SK-N-SH (cell line): ENCODE measurements around the gene ALKBH6. TPM values are rescaled to one million over a fixed set of nuclear protein-coding genes. Genes with fewer than 3 reads are reported as not detected.
A peak's percentile ranks its signal among the peaks of the same experiment; 100 is the strongest.

Source experiments
- CTCF ChIA-PET: fragments of 300-600, 350-600 bp; formaldehyde crosslinking; extraction: SDS; loops from one replicate; lab custom pipeline; 2021; lab: Yijun Ruan, JAX
- POLR2A ChIA-PET: fragments of 350-600 bp; sonication (Branson Sonifier 250); formaldehyde crosslinking; extraction: SDS; loops from one replicate; lab custom pipeline; 2020; ENCODE audit warnings: antibody characterized with exemption, inconsistent platforms; lab: Yijun Ruan, JAX
- DNase-seq: peaks from one replicate; pipeline ENCODE4 v3.0.0; 2012
- H2AFZ ChIP-seq: fragments of 200-600 bp; sonication (generic); 2 replicates; pipeline ENCODE4 v1.8.1; 2016; ENCODE audit warnings: antibody characterized with exemption, mild to moderate bottlenecking, low read depth
- H3F3A ChIP-seq: fragments of 200-600 bp; sonication (generic); replicated peaks from 2 replicates; pipeline ENCODE3; 2016; ENCODE audit warnings: antibody characterized with exemption, mild to moderate bottlenecking; ENCODE audit not compliant: insufficient read depth
- H3K27ac ChIP-seq, 2 experiments: fragments of 200-500 bp in 1 of 2; fragments of 200-600 bp in 1 of 2; sonication (Bioruptor generic) in 1 of 2; sonication (generic), shearing (Covaris generic) in 1 of 2; 2 replicates each; pipeline versions ENCODE4 v1.5.1 to v1.6.1; 2014 to 2016; ENCODE audit warnings: low read depth in 2 of 2, inconsistent platforms in 1 of 2, low read length in 1 of 2, mild to moderate bottlenecking in 1 of 2, mixed read lengths in 1 of 2
- H3K27me3 ChIP-seq: fragments of 200-600 bp; sonication (generic), shearing (Covaris generic); 2 replicates; pipeline ENCODE4 v1.6.1; 2016; ENCODE audit warnings: mixed run types; ENCODE audit not compliant: insufficient read depth
- H3K36me3 ChIP-seq, 2 experiments: fragments of 200-500 bp in 1 of 2; fragments of 200-600 bp in 1 of 2; sonication (Bioruptor generic) in 1 of 2; sonication (generic) in 1 of 2; replicated peaks in 1 of 2; 2 replicates each; pipeline versions ENCODE3 to v1.5.1; 2014 to 2016; ENCODE audit warnings: low read length in 1 of 2, mild to moderate bottlenecking in 1 of 2; ENCODE audit not compliant: insufficient read depth in 2 of 2, control insufficient read depth in 1 of 2
- H3K4me1 ChIP-seq, 2 experiments: fragments of 200-500 bp in 1 of 2; fragments of 200-600 bp in 1 of 2; sonication (Bioruptor generic) in 1 of 2; sonication (generic), shearing (Covaris generic) in 1 of 2; 2 replicates each; pipeline versions ENCODE4 v1.5.1 to v1.6.1; 2014 to 2016; ENCODE audit warnings: low read depth in 1 of 2, low read length in 1 of 2, mixed run types in 1 of 2; ENCODE audit not compliant: insufficient read depth in 2 of 2, control insufficient read depth in 1 of 2
- H3K4me2 ChIP-seq: fragments of 200-600 bp; sonication (generic), shearing (Covaris generic); 2 replicates; pipeline ENCODE4 v1.6.1; 2017; ENCODE audit warnings: mixed run types
- H3K4me3 ChIP-seq, 2 experiments: fragments of 200-500 bp in 1 of 2; fragments of 200-600 bp in 1 of 2; sonication (Bioruptor generic) in 1 of 2; sonication (generic), shearing (Covaris generic) in 1 of 2; 2 replicates each; pipeline versions ENCODE4 v1.5.1 to v1.8.1; 2014 to 2016; ENCODE audit warnings: low read depth in 2 of 2, inconsistent platforms in 1 of 2, low read length in 1 of 2, mild to moderate bottlenecking in 1 of 2, mixed read lengths in 1 of 2, moderate library complexity in 1 of 2
- H3K79me2 ChIP-seq: fragments of 200-600 bp; sonication (generic); 2 replicates; pipeline ENCODE4 v1.8.1; 2017; ENCODE audit warnings: mild to moderate bottlenecking; ENCODE audit not compliant: insufficient read depth
- H3K9ac ChIP-seq: fragments of 200-600 bp; sonication (generic); 2 replicates; pipeline ENCODE4 v1.6.1; 2017; ENCODE audit warnings: mixed run types
- H3K9me2 ChIP-seq: fragments of 200-600 bp; sonication (generic); 2 replicates; pipeline ENCODE4 v1.6.1; 2017; ENCODE audit warnings: mixed run types
- H3K9me3 ChIP-seq: fragments of 200-600 bp; sonication (generic); 2 replicates; pipeline ENCODE4 v1.6.1; 2017; ENCODE audit warnings: mixed run types, mild to moderate bottlenecking, moderate library complexity
- H4K20me1 ChIP-seq: fragments of 200-600 bp; sonication (generic); 2 replicates; pipeline ENCODE4 v1.6.1; 2017; ENCODE audit warnings: mild to moderate bottlenecking, mixed run types; ENCODE audit not compliant: insufficient read depth
- CHD2 ChIP-seq: fragments of 150-350 bp; IDR thresholded peaks from 2 replicates; pipeline ENCODE4 v1.6.1; 2018; ENCODE audit warnings: low read length; ENCODE audit not compliant: partially characterized antibody
- FOSL2 ChIP-seq: IDR thresholded peaks from 2 replicates; pipeline ENCODE4 v1.4.0; 2012; ENCODE audit warnings: low read depth, mild to moderate bottlenecking, moderate library complexity, borderline replicate concordance
- FOXJ3 ChIP-seq: sonication (generic); formaldehyde crosslinking; IDR thresholded peaks from 2 replicates; pipeline ENCODE4 v1.5.1; 2020; ENCODE audit warnings: mild to moderate bottlenecking, missing genetic modification reagents
- GATA2 ChIP-seq: sonication (generic); formaldehyde crosslinking; IDR thresholded peaks from 2 replicates; pipeline ENCODE4 v1.5.0; 2020; ENCODE audit warnings: mild to moderate bottlenecking, missing genetic modification reagents
- JUND ChIP-seq: IDR thresholded peaks from 2 replicates; pipeline ENCODE4 v1.4.0; 2012
- MAX ChIP-seq: IDR thresholded peaks from 2 replicates; pipeline ENCODE4 v1.4.0; 2012; ENCODE audit warnings: low read depth
- MEF2A ChIP-seq: IDR thresholded peaks from 2 replicates; pipeline ENCODE4 v1.4.0; 2012; ENCODE audit warnings: low read depth, borderline replicate concordance
- MXI1 ChIP-seq: IDR thresholded peaks from 2 replicates; pipeline ENCODE4 v1.6.1; 2012; ENCODE audit warnings: mild to moderate bottlenecking, low read depth, low read length, improper control_type of control experiment
- NRF1 ChIP-seq: IDR thresholded peaks from 2 replicates; pipeline ENCODE4 v1.6.1; 2012; ENCODE audit warnings: low read depth, mild to moderate bottlenecking, low read length
- RFX5 ChIP-seq: IDR thresholded peaks from 2 replicates; pipeline ENCODE4 v1.6.1; 2012; ENCODE audit warnings: mild to moderate bottlenecking, improper control_type of control experiment, low read length
- RXRA ChIP-seq: IDR thresholded peaks from 2 replicates; pipeline ENCODE4 v1.4.0; 2012; ENCODE audit warnings: low read depth, mild to moderate bottlenecking, borderline replicate concordance
- SMC3 ChIP-seq: IDR thresholded peaks from 2 replicates; pipeline ENCODE4 v1.6.1; 2012; ENCODE audit warnings: low read depth, low read length, improper control_type of control experiment
- TAF1 ChIP-seq: IDR thresholded peaks from 2 replicates; pipeline ENCODE4 v1.6.1; 2012; ENCODE audit warnings: low read depth, mild to moderate bottlenecking, low read length, moderate library complexity, borderline replicate concordance
- TEAD4 ChIP-seq: IDR thresholded peaks from 2 replicates; pipeline ENCODE4 v1.4.0; 2012; ENCODE audit warnings: mild to moderate bottlenecking, borderline replicate concordance; ENCODE audit not compliant: insufficient read depth
- ZBTB33 ChIP-seq: IDR thresholded peaks from 2 replicates; pipeline ENCODE4 v1.4.0; 2012; ENCODE audit warnings: low read depth, borderline replicate concordance
- WGBS: methylation state at CpG from one replicate; pipeline ENCODE4 v1.1.6; 2017; ENCODE audit warnings: low lambda C conversion rate; 5-methylcytosine and 5-hydroxymethylcytosine counted together
- polyA plus RNA-seq, 3 experiments: library from polyadenylated mRNA; depleted of rRNA; stranded (reverse); fragments of >200 nt; gene quantifications; 2 replicates each; pipeline ENCODE4 v1.2.3, GENCODE V29; 2012
- TF ChIP-seq, protein P1 (sequence below): fragments of 200-600 bp; sonication (generic); IDR thresholded peaks from 2 replicates; pipeline ENCODE4 v1.6.1; 2017; ENCODE audit warnings: antibody characterized with exemption, mild to moderate bottlenecking, moderate library complexity
- TF ChIP-seq, protein P2 (sequence below): fragments of 150-350 bp; IDR thresholded peaks from 2 replicates; pipeline ENCODE4 v1.6.1; 2017; ENCODE audit warnings: antibody characterized with exemption, low read length, low read depth, borderline replicate concordance

Gene ALKBH6
- polyA plus RNA-seq, 1 of the 3 experiments (the other 2 are of a cell fraction): 29.9 TPM

- H3K4me1 ChIP-seq: peaks cover under 1 to 24% of the 10 kb centered on the region in 2 experiments; a peak in 2 of 4 replicates
- H3K27ac ChIP-seq: no peak overlapping the region
- peak overlapping the region; percentile 52; the same call in 1 of the 2 replicates for H3K4me2 ChIP-seq
- no peaks in the 10 kb centered on the region for H4K20me1 ChIP-seq
- no peaks in the 10 kb centered on the region for H3K9me2 ChIP-seq
- CTCF ChIA-PET: no interaction called here
- no peak overlapping the region for H3K9ac ChIP-seq
- no peak overlapping the region for H2AFZ ChIP-seq
- peaks cover 8% of the 10 kb centered on the region; the same call in 1 of the 2 replicates for H3K79me2 ChIP-seq
- TF ChIP-seq SMC3 (no peak), JUND (no peak), TEAD4 (no peak), RFX5 (no peak), MXI1 (no peak), GATA2 (no peak)
- TF ChIP-seq, protein P1, sequence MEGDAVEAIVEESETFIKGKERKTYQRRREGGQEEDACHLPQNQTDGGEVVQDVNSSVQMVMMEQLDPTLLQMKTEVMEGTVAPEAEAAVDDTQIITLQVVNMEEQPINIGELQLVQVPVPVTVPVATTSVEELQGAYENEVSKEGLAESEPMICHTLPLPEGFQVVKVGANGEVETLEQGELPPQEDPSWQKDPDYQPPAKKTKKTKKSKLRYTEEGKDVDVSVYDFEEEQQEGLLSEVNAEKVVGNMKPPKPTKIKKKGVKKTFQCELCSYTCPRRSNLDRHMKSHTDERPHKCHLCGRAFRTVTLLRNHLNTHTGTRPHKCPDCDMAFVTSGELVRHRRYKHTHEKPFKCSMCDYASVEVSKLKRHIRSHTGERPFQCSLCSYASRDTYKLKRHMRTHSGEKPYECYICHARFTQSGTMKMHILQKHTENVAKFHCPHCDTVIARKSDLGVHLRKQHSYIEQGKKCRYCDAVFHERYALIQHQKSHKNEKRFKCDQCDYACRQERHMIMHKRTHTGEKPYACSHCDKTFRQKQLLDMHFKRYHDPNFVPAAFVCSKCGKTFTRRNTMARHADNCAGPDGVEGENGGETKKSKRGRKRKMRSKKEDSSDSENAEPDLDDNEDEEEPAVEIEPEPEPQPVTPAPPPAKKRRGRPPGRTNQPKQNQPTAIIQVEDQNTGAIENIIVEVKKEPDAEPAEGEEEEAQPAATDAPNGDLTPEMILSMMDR: no peak
- no peaks in the 10 kb centered on the region for H3K36me3 ChIP-seq
- DNase-seq: no peak
- WGBS: 70% methylated on average over 15 of the region's 15 CpGs
- peak overlapping the region; percentile 2 to 6; a peak in 2 of 4 replicates for H3K4me3 ChIP-seq
- no peaks in the 10 kb centered on the region for H3K9me3 ChIP-seq
- POLR2A ChIA-PET: interaction anchor here (1.7 kb wide), 1 partner anchor 16 kb away, joined by 4 read pairs; no protein-coding TSS in a partner anchor
- H3K27me3 ChIP-seq: no peaks in the 10 kb centered on the region
- H3F3A ChIP-seq: no peaks in the 10 kb centered on the region
Measured at GRCh38 chr19:36009633-36010379, 4.2 kb downstream of the ALKBH6 start.

GRCh38 chr19:36009220-36009619 is 4.8 kb downstream of the ALKBH6 start:
- CTCF ChIA-PET: no interaction called here
- peak overlapping the region; percentile 52; the same call in 1 of the 2 replicates for H3K4me2 ChIP-seq
- no peaks in the 10 kb centered on the region for H3K9me3 ChIP-seq
- no peak overlapping the region for H3K9ac ChIP-seq
- H3K27ac ChIP-seq: no peak overlapping the region
- WGBS: 19% methylated on average over 20 of the region's 50 CpGs
- H2AFZ ChIP-seq: no peak overlapping the region
- POLR2A ChIA-PET: interaction anchor here (1.7 kb wide), 1 partner anchor 15 kb away, joined by 4 read pairs; no protein-coding TSS in a partner anchor
- peaks cover 8% of the 10 kb centered on the region; the same call in 1 of the 2 replicates for H3K79me2 ChIP-seq
- DNase-seq: peak; percentile 90
- no peaks in the 10 kb centered on the region for H3F3A ChIP-seq
- TF ChIP-seq FOXJ3 (CRISPR knock-in tag) (no peak), RXRA (no peak), NRF1 (no peak), FOSL2 (no peak), ZBTB33 (no peak), MEF2A (no peak), RFX5 (no peak), MAX (peak; percentile 21; the same call in 1 of the 2 replicates), TAF1 (0 out of 2 replicates have a peak, but pooled peaks have one; percentile 21), MXI1 (0 out of 2 replicates have a peak, but pooled peaks have one; percentile 15), CHD2 (no peak)
- TF ChIP-seq, protein P1: no peak
- TF ChIP-seq, protein P2, sequence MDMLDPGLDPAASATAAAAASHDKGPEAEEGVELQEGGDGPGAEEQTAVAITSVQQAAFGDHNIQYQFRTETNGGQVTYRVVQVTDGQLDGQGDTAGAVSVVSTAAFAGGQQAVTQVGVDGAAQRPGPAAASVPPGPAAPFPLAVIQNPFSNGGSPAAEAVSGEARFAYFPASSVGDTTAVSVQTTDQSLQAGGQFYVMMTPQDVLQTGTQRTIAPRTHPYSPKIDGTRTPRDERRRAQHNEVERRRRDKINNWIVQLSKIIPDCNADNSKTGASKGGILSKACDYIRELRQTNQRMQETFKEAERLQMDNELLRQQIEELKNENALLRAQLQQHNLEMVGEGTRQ: no peak
- peaks cover 0 to 23% of the 10 kb centered on the region in 2 experiments; a peak in 1 of 4 replicates for H3K4me1 ChIP-seq
- H4K20me1 ChIP-seq: no peaks in the 10 kb centered on the region
- H3K9me2 ChIP-seq: no peaks in the 10 kb centered on the region
- no peaks in the 10 kb centered on the region for H3K27me3 ChIP-seq
- peak overlapping the region; percentile 2 to 6; a peak in 2 of 4 replicates for H3K4me3 ChIP-seq
- no peaks in the 10 kb centered on the region for H3K36me3 ChIP-seq
